BLaER1 (cell line): ENCODE measurements around the gene STIM1.

Experiments used
- H3K27ac ChIP-seq: shearing (Covaris generic); formaldehyde crosslinking; 2 replicates; pipeline ENCODE4 v1.8.1; 2022
- H3K27me3 ChIP-seq: shearing (Covaris generic); formaldehyde crosslinking; 2 replicates; pipeline ENCODE4 v1.8.1; 2022
- H3K36me3 ChIP-seq: shearing (Covaris generic); formaldehyde crosslinking; 2 replicates; pipeline ENCODE4 v1.8.1; 2022
- H3K4me1 ChIP-seq: shearing (Covaris generic); formaldehyde crosslinking; 2 replicates; pipeline ENCODE4 v1.8.1; 2022
- H3K4me2 ChIP-seq: shearing (Covaris generic); formaldehyde crosslinking; 2 replicates; pipeline ENCODE4 v1.8.1; 2022
- H3K4me3 ChIP-seq: shearing (Covaris generic); formaldehyde crosslinking; 2 replicates; pipeline ENCODE4 v1.8.1; 2022
- H3K9ac ChIP-seq: shearing (Covaris generic); formaldehyde crosslinking; 2 replicates; pipeline ENCODE4 v1.8.1; 2022
- H3K9me3 ChIP-seq: shearing (Covaris generic); formaldehyde crosslinking; 2 replicates; pipeline ENCODE4 v1.8.1; 2022
- H4K20me1 ChIP-seq: shearing (Covaris generic); formaldehyde crosslinking; 2 replicates; pipeline ENCODE4 v1.8.1; 2022
- Cebpa-rat ChIP-seq: shearing (Covaris generic); IDR thresholded peaks from 2 replicates; pipeline ENCODE4 v1.8.1; 2022

Gene STIM1

GRCh38 chr11:3817181-3817800 lies 38.2 kb upstream of the STIM1 start:
- Histone ChIP-seq H3K9ac (no peak overlapping the region; the same call in 1 of the 2 replicates), H3K4me1 (peaks cover 15% of the 10 kb centered on the region), H3K27ac (peak overlapping the region; percentile 60), H3K9me3 (no peaks in the 10 kb centered on the region), H3K4me3 (no peak overlapping the region), H3K27me3 (no peaks in the 10 kb centered on the region), H4K20me1 (no peaks in the 10 kb centered on the region), H3K4me2 (peak overlapping the region; percentile 54), H3K36me3 (peaks cover 42% of the 10 kb centered on the region)
- no peak for TF ChIP-seq Cebpa-rat

DNA sequence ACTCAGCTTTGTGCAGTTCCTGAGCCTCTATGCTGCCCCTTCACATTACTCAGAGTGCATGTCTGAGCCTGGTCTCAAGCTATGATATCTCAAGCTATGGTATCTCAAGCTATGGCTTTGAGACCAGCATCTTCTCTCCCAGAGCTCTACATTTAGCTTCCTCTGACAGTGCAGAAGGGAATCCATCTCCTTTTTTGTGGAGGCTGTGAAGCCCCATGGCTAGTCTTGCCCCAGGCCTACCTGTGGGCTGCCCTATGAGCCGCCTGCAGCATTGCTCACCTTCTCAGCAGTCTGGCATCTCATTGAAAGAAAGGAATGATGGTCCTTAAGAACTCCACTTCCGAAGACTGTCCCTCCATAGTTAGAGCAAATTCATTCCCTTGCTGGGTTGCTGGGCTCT lies 34.5 kb upstream of the STIM1 start:
- Histone ChIP-seq H4K20me1 (peaks cover 11% of the 10 kb centered on the region), H3K9ac (no peak overlapping the region), H3K4me2 (no peak overlapping the region), H3K36me3 (peaks cover 57% of the 10 kb centered on the region), H3K4me1 (peaks cover 15% of the 10 kb centered on the region), H3K27ac (no peak overlapping the region), H3K27me3 (no peaks in the 10 kb centered on the region), H3K9me3 (no peaks in the 10 kb centered on the region), H3K4me3 (no peak overlapping the region)
- no peak for TF ChIP-seq Cebpa-rat

DNA sequence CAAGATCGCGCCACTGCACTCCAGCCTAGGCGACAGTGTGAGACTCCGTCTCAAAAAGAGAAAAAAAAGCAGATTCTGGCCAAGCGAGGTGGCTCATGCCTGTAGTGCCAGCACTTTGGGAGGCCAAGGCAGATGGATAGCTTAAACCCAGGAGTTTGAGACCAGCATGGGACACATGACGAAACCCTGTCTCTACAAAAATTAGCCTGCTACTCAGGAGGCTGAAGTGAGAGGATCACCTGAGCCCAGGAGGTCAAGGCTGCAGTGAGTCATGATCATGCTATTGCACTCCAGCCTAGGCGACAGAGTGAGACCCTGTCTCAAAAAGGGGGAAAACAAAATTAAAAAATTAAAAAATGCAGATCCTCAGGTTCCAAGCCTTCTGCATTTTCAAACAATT lies 33.2 kb upstream of the STIM1 start:
- H3K4me2 ChIP-seq = no peak overlapping the region
- TF ChIP-seq Cebpa-rat = no peak
- H3K9ac ChIP-seq = no peak overlapping the region
- no peak overlapping the region for H3K27ac ChIP-seq
- H3K4me3 ChIP-seq = no peak overlapping the region
- peaks cover 24% of the 10 kb centered on the region for H4K20me1 ChIP-seq
- H3K9me3 ChIP-seq = no peaks in the 10 kb centered on the region
- H3K36me3 ChIP-seq = peaks cover 64% of the 10 kb centered on the region
- no peaks in the 10 kb centered on the region for H3K27me3 ChIP-seq
- H3K4me1 ChIP-seq = peaks cover 5% of the 10 kb centered on the region

DNA sequence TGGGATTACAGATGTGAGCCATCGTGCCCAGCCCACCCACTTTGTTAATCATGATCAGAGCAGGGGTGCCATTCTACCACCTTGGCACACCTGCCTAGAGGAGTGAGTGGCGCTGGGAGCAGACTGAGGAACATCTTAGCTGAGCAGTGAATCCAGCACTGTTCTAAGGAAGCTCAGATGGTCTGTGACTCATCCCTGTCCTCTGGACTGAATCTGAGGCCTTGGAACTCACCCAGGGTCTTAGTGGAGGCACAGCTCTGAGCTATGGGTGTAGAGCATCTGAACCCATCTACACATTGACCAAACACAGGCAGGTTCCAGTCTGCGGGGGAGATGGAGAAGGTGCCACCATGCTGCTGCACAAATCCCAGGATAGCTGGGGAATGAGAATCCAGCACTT lies 32.2 kb upstream of the STIM1 start:
- H3K4me2 ChIP-seq = no peak overlapping the region
- H3K36me3 ChIP-seq = peaks cover 74% of the 10 kb centered on the region
- no peaks in the 10 kb centered on the region for H3K9me3 ChIP-seq
- H3K4me3 ChIP-seq = no peak overlapping the region
- no peak overlapping the region for H3K27ac ChIP-seq
- H3K27me3 ChIP-seq = no peaks in the 10 kb centered on the region
- no peak for TF ChIP-seq Cebpa-rat
- H4K20me1 ChIP-seq = peaks cover 34% of the 10 kb centered on the region
- no peak overlapping the region for H3K9ac ChIP-seq
- H3K4me1 ChIP-seq = no peaks in the 10 kb centered on the region

- H3K36me3 ChIP-seq = peaks cover 79% of the 10 kb centered on the region
- H3K4me2 ChIP-seq = no peak overlapping the region
- no peaks in the 10 kb centered on the region for H3K27me3 ChIP-seq
- H3K9me3 ChIP-seq = no peaks in the 10 kb centered on the region
- peaks cover 41% of the 10 kb centered on the region for H4K20me1 ChIP-seq
- H3K4me1 ChIP-seq = no peaks in the 10 kb centered on the region
- no peak overlapping the region for H3K4me3 ChIP-seq
- H3K9ac ChIP-seq = no peak overlapping the region
- no peak overlapping the region for H3K27ac ChIP-seq
- TF ChIP-seq Cebpa-rat = no peak
Observed at GRCh38 chr11:3823762-3824506, 31.5 kb upstream of the STIM1 start.

DNA sequence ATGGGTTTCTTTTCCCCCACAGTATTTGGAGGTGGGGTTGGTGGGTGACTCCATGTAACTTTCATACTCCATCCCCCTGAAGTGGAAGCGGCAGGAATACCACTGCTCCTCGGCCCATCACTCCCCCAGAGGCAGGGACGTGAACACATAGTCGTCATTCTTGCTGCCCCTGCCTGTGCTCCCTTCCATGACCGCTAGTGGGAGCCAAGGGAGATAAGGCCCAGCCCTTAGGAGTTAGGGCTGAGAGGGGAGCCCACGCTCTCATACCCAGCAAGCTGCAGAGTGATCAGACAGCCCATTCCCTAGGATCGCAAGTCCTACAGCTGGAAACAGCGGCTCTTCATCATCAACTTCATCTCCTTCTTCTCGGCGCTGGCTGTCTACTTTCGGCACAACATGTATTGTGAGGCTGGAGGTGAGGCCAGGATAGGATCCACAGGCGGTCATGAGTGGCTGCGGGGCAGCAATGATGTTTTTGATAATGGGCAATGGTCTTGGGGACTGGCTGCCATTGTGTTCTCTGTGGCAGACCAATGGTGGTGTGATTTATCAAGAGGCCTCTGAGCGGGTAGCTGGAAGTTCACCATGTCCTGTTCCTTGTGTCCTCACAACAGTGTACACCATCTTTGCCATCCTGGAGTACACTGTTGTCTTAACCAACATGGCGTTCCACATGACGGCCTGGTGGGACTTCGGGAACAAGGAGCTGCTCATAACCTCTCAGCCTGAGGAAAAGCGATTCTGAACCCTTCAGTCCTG lies 30.6 kb upstream of the STIM1 start:
- no peaks in the 10 kb centered on the region for H3K27me3 ChIP-seq
- H3K27ac ChIP-seq = no peak overlapping the region
- no peak overlapping the region for H3K4me3 ChIP-seq
- H4K20me1 ChIP-seq = peaks cover 49% of the 10 kb centered on the region
- H3K4me2 ChIP-seq = no peak overlapping the region
- H3K9me3 ChIP-seq = no peaks in the 10 kb centered on the region
- H3K4me1 ChIP-seq = no peaks in the 10 kb centered on the region
- TF ChIP-seq Cebpa-rat = no peak
- peaks cover 81% of the 10 kb centered on the region for H3K36me3 ChIP-seq
- H3K9ac ChIP-seq = no peak overlapping the region

- no peak for TF ChIP-seq Cebpa-rat
- Histone ChIP-seq H3K9me3 (no peaks in the 10 kb centered on the region), H4K20me1 (peaks cover 52% of the 10 kb centered on the region), H3K4me1 (peaks cover under 1% of the 10 kb centered on the region; the same call in 1 of the 2 replicates), H3K36me3 (peaks cover 81% of the 10 kb centered on the region), H3K4me2 (no peak overlapping the region), H3K27me3 (no peaks in the 10 kb centered on the region), H3K4me3 (no peak overlapping the region), H3K9ac (no peak overlapping the region), H3K27ac (no peak overlapping the region)
Observed at GRCh38 chr11:3825473-3826154, 29.9 kb upstream of the STIM1 start.

- H3K27me3 ChIP-seq = no peaks in the 10 kb centered on the region
- H3K27ac ChIP-seq = no peak overlapping the region
- peaks cover 10% of the 10 kb centered on the region for H3K4me1 ChIP-seq
- no peaks in the 10 kb centered on the region for H3K9me3 ChIP-seq
- H3K36me3 ChIP-seq = peaks cover 83% of the 10 kb centered on the region
- no peak overlapping the region for H3K4me3 ChIP-seq
- peaks cover 63% of the 10 kb centered on the region for H4K20me1 ChIP-seq
- H3K4me2 ChIP-seq = no peak overlapping the region
- TF ChIP-seq Cebpa-rat = no peak
- no peak overlapping the region for H3K9ac ChIP-seq
Observed at GRCh38 chr11:3826721-3827120, 28.7 kb upstream of the STIM1 start.

GRCh38 chr11:3827434-3828186 lies 27.9 kb upstream of the STIM1 start:
- H4K20me1 ChIP-seq = peaks cover 72% of the 10 kb centered on the region
- H3K9ac ChIP-seq = no peak overlapping the region
- H3K4me2 ChIP-seq = no peak overlapping the region
- TF ChIP-seq Cebpa-rat = no peak
- H3K36me3 ChIP-seq = peaks cover 92% of the 10 kb centered on the region
- no peak overlapping the region for H3K4me3 ChIP-seq
- no peak overlapping the region for H3K27ac ChIP-seq
- H3K9me3 ChIP-seq = no peaks in the 10 kb centered on the region
- H3K27me3 ChIP-seq = no peaks in the 10 kb centered on the region
- peaks cover 10% of the 10 kb centered on the region for H3K4me1 ChIP-seq
